Measurements from ENCODE around the gene SP3.
A peak's percentile ranks its signal among the peaks of the same experiment; 100 is the strongest.

The SP3 gene

GRCh38 chr2:173965372-173966025 lies at the start of gene SP3:
TSS of gene SP3 (minus strand) at chr2:173965373. CDS start at chr2:173965171, 202 bp downstream.
- no peak for TF ChIP-seq ZFX (IDR thresholded peaks at IDR 0.05; ENCODE audit: borderline replicate concordance)
- no peak for TF ChIP-seq CTCF (IDR thresholded peaks at IDR 0.05)

DNA sequence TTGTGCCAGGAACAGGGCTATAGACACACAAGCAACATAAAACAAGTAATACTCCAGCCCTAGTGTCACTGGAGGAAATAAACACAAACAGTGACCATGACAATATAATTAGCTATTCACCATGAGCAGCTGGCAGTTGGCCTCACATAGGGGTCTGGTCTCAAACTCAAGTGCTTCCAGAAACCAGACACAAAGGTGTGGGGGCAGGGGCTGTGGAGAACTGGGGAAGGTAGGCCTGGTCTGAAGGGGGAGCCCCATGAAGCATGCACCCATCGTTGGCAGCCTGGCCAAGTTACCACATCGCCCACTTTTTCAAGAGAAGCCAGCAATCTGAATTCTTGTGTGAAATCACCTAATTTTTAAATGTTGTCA lies 49.5 kb upstream of the SP3 start:
- no peak for TF ChIP-seq CTCF (IDR thresholded peaks at IDR 0.05)
- TF ChIP-seq ZFX (IDR thresholded peaks at IDR 0.05; ENCODE audit: borderline replicate concordance), result no peak
- no peak overlapping the region for H3K27ac ChIP-seq

More at GRCh38 chr2:173965372-173966025, at the start of gene SP3:
- H3K27ac ChIP-seq, result peak within 1 kb of the TSS; percentile 98

DNA sequence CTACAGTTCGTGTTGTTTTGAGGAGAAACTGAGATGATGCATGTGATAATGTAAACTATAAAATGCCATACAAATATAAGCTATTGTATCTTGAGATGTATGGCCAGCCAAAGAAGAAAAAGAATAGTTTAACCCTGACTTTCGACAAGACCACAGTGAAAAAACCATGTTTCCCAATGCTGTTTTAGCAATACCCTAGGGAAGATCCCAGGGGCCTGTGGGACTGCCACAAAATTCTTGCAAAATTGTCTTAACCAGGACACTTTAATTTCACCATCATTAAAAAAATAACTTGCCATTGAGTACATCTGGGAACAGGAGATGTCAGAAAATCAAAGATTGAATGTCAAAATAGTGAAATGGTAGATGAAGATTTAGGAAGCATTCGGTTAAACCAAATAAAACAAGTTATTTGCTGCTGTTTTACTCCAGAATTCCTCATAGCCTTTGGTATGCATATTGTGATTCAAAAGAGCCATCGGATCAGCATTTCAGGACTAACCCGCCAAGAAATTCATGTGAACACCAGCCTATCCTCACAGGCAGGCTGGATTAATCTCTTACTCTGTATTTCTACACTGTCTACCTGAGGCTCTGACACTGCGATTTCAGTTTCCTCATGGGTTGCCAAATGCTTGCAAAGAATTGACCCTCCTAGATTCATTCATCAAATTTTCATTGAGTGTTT lies 49.0 kb upstream of the SP3 start:
- H3K27ac ChIP-seq, result no peak overlapping the region

GRCh38 chr2:174013315-174013751 lies 48.2 kb upstream of the SP3 start:
- no peak overlapping the region for H3K27ac ChIP-seq
- no peak for TF ChIP-seq CTCF (IDR thresholded peaks at IDR 0.05)

More for the DNA sequence above, 49.0 kb upstream of the SP3 start:
- no peak for TF ChIP-seq CTCF (IDR thresholded peaks at IDR 0.05)

- TF ChIP-seq CTCF (IDR thresholded peaks at IDR 0.05) (no peak), ZFX (IDR thresholded peaks at IDR 0.05; ENCODE audit: borderline replicate concordance) (no peak)
- H3K27ac ChIP-seq, result no peak overlapping the region
These were observed 47.5 kb upstream of the SP3 start for GRCh38 chr2:174012347-174013314.

GRCh38 chr2:174011796-174012195 lies 46.6 kb upstream of the SP3 start:
- H3K27ac ChIP-seq, result no peak overlapping the region
- TF ChIP-seq CTCF (IDR thresholded peaks at IDR 0.05) (no peak), ZFX (IDR thresholded peaks at IDR 0.05; ENCODE audit: borderline replicate concordance) (no peak)

Data from 22Rv1 (cell line).